K562 (cell line): ENCODE measurements around the gene APLF.

Experiments
- EP300 ChIP-seq: IDR thresholded peaks from 2 replicates; pipeline ENCODE4 v1.6.1; 2012; ENCODE audit warnings: low read length, improper control_type of control experiment
- HCFC1 ChIP-seq: IDR thresholded peaks from 2 replicates; pipeline ENCODE4 v1.6.1; 2012; ENCODE audit warnings: low read depth, low read length, improper control_type of control experiment
- JUN ChIP-seq, 2 experiments: sonication (generic) in 1 of 2; formaldehyde crosslinking in 1 of 2; IDR thresholded peaks; 2 replicates each; pipeline versions ENCODE4 v1.6.1 to v1.8.0; 2012 to 2022; ENCODE audit warnings: borderline replicate concordance in 2 of 2, mild to moderate bottlenecking in 2 of 2, improper control_type of control experiment in 1 of 2, low read depth in 1 of 2, low read length in 1 of 2, missing genetic modification reagents in 1 of 2
- RCOR1 ChIP-seq, 2 experiments: IDR thresholded peaks; 2 replicates each; pipeline ENCODE4 v1.6.1; 2012; ENCODE audit warnings: low read depth in 2 of 2, low read length in 2 of 2, borderline replicate concordance in 1 of 2, improper control_type of control experiment in 1 of 2
- SETDB1 ChIP-seq: IDR thresholded peaks from one replicate; pipeline ENCODE4 v1.6.1; 2012; ENCODE audit warnings: low read length, control low read depth, inconsistent platforms
- U2AF2 ChIP-seq: fragments of 200-400 bp; formaldehyde crosslinking; optimal IDR thresholded peaks from 2 replicates; pipeline ENCODE3; 2017; ENCODE audit warnings: low read depth, mild to moderate bottlenecking, low read length
- ZNF124 ChIP-seq: sonication (generic); formaldehyde crosslinking; IDR thresholded peaks from 2 replicates; pipeline ENCODE4 v1.8.1; 2022; ENCODE audit warnings: missing genetic modification reagents
- ZNF232 ChIP-seq: sonication (generic); formaldehyde crosslinking; IDR thresholded peaks from 2 replicates; pipeline ENCODE4 v1.8.0; 2022; ENCODE audit warnings: mild to moderate bottlenecking, missing genetic modification reagents
- TF ChIP-seq, protein P1 (sequence below), 2 experiments: fragments of 450-650 bp in 1 of 2; sonication (generic) in 1 of 2; formaldehyde crosslinking; conservative IDR thresholded peaks; 2 replicates each; pipeline versions ENCODE4 v1.4.0 to v1.8.1; 2020 to 2022; ENCODE audit warnings: mild to moderate bottlenecking in 1 of 2, missing genetic modification reagents in 1 of 2

DNA sequence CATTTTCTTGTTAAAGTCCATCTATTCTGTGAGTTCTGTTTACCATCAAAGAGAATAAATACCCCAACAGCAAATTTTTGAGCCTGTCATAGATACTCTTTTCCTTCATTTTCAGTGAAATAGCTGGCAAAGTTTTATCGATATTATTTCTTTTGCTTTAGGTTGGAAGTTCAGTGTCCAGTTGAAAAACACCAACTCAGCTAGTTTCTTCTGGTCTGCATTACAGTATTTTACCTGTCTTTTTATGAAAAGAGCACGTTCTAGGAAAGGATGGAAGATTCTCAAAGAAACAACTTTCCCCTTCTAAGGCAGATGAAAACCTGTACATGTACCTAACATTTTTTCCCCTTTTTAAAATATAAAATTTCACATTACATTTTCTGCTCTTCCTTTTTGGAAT, 95.5 kb downstream of the APLF start:
- no peak for TF ChIP-seq ZNF124 (CRISPR knock-in tag)
- TF ChIP-seq U2AF2 = no peak
- TF ChIP-seq, protein P1, sequence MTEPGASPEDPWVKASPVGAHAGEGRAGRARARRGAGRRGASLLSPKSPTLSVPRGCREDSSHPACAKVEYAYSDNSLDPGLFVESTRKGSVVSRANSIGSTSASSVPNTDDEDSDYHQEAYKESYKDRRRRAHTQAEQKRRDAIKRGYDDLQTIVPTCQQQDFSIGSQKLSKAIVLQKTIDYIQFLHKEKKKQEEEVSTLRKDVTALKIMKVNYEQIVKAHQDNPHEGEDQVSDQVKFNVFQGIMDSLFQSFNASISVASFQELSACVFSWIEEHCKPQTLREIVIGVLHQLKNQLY (CRISPR knock-in tag; conservative IDR thresholded peaks at IDR 0.05) = no peak
- no peak for TF ChIP-seq JUN (IDR thresholded peaks at IDR 0.05; ENCODE audit: borderline replicate concordance, low read depth, low read length)
- no peak for TF ChIP-seq JUN (CRISPR knock-in tag; IDR thresholded peaks at IDR 0.05; ENCODE audit: borderline replicate concordance)
- no peak for TF ChIP-seq EP300
- TF ChIP-seq ZNF232 (CRISPR knock-in tag) = no peak
- no peak for TF ChIP-seq SETDB1
- TF ChIP-seq RCOR1 (IDR thresholded peaks at IDR 0.05; ENCODE audit: borderline replicate concordance in 1 of 2, low read depth in 2 of 2, low read length in 2 of 2) = no peak
- no peak for TF ChIP-seq HCFC1
